ENCODE results near the gene GPC3.

DNA sequence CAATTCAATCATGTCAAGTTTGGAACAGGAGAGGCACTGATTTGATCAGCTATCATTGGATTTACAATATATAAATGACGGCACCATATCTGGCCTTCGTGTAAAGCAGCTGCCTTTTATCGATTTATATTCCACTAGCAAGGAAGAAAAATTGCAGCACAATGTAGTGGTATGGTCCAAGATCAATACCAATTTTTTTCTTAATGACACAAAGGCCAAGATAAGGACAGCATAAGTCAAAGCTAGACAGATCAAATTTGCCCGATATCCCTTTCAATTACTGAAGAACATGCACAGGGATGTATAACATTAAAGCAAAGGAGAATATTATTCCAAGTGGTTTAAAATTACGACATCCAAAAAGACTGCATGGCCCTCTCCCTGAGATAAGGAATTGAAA, 167.4 kb downstream of the GPC3 start:
- no peak for TF ChIP-seq CTCF (IDR thresholded peaks at IDR 0.05)
- TF ChIP-seq ZFX (IDR thresholded peaks at IDR 0.05; ENCODE audit: borderline replicate concordance): no peak
